Measurements from ENCODE around the gene LRRC39. TPM values are rescaled to one million over a fixed set of nuclear protein-coding genes. Genes with fewer than 3 reads are reported as not detected.
A peak's percentile ranks its signal among the peaks of the same experiment; 100 is the strongest.

LRRC39 gene
- total RNA-seq, 1 donor from 2014 or later, result 0.08 TPM

DNA sequence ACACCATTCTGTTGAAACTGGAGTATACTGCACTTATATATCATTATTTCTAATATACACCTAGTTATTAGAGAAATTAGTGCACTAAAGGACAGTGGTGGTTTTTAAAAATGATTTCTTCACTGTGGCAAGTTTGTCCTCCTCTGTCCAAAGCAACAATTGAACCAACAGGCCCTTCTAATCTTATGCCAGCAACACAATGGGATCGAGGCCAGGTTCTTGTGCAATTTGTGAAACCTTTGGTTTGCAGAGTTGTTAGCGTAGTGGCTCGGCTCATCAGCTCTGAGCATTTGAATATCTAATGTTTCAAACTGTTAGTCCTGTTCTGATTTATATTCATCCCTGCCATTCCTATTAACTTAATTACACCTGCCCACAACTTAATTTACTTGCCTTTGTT lies 9.9 kb upstream of the LRRC39 start:
- no peaks in the 10 kb centered on the region for H3K36me3 ChIP-seq (ENCODE audit: control insufficient read depth, insufficient read depth, low read length)
- TF ChIP-seq, protein P1, sequence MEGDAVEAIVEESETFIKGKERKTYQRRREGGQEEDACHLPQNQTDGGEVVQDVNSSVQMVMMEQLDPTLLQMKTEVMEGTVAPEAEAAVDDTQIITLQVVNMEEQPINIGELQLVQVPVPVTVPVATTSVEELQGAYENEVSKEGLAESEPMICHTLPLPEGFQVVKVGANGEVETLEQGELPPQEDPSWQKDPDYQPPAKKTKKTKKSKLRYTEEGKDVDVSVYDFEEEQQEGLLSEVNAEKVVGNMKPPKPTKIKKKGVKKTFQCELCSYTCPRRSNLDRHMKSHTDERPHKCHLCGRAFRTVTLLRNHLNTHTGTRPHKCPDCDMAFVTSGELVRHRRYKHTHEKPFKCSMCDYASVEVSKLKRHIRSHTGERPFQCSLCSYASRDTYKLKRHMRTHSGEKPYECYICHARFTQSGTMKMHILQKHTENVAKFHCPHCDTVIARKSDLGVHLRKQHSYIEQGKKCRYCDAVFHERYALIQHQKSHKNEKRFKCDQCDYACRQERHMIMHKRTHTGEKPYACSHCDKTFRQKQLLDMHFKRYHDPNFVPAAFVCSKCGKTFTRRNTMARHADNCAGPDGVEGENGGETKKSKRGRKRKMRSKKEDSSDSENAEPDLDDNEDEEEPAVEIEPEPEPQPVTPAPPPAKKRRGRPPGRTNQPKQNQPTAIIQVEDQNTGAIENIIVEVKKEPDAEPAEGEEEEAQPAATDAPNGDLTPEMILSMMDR (IDR thresholded peaks at IDR 0.05; ENCODE audit: insufficient read depth, low read length, poor library complexity, severe bottlenecking), result no peak
- no peak overlapping the region for H3K4me3 ChIP-seq (ENCODE audit: low read depth, low read length)
- DNase-seq (ENCODE audit: low read depth), result peak; percentile 7
- no peaks in the 10 kb centered on the region for H3K27me3 ChIP-seq (ENCODE audit: control insufficient read depth, insufficient read depth, low read length)

DNA sequence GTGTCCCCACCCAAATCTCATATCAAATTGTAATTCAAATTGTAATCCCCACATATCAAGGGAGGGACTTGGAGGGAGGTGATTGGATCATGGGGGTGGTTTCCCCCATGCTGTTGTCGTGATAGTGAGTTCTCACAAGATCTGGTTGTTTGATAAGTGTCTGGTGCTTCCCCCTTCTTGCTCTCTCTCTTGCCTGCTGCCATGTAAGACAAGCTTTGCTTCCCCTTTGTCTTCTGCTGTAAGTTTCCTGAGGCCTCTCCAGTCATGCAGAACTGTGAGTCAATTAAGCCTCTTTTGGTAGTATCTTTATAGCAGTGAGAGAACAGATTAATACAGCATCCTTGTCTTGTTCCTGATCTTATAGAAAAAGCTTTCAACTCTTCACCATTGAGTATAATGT lies 6.5 kb upstream of the LRRC39 start:
- H3K36me3 ChIP-seq (ENCODE audit: control insufficient read depth, insufficient read depth, low read length), result no peaks in the 10 kb centered on the region
- no peak overlapping the region for H3K4me3 ChIP-seq (ENCODE audit: low read depth, low read length)
- H3K27me3 ChIP-seq (ENCODE audit: control insufficient read depth, insufficient read depth, low read length), result no peaks in the 10 kb centered on the region
- peak; percentile 19 for DNase-seq (ENCODE audit: low read depth)
- TF ChIP-seq, protein P1 (IDR thresholded peaks at IDR 0.05; ENCODE audit: insufficient read depth, low read length, poor library complexity, severe bottlenecking), result no peak

DNA sequence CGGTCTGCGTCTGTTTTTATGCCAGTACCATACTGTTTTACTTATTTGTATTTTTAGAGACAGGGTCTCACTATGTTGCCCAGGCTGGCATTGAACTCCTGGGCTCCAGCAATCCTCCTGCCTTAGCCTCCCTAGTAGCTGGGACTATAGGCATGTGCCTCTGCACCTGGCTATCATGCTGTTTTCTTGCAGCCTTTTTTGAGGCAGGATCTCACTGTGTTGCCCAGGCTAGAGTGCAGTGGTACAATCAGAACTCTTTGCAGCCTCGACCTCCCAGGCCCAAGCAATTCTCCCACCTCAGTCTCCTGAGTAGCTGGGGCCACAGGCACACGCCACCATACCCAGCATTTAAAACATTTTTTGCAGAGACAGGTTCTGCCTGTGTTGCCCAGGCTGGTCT lies 5.3 kb upstream of the LRRC39 start:
- H3K27me3 ChIP-seq (ENCODE audit: control insufficient read depth, insufficient read depth, low read length), result no peaks in the 10 kb centered on the region
- TF ChIP-seq, protein P1 (IDR thresholded peaks at IDR 0.05; ENCODE audit: insufficient read depth, low read length, poor library complexity, severe bottlenecking), result no peak
- H3K36me3 ChIP-seq (ENCODE audit: control insufficient read depth, insufficient read depth, low read length), result no peaks in the 10 kb centered on the region
- DNase-seq (ENCODE audit: low read depth), result no peak
- H3K4me3 ChIP-seq (ENCODE audit: low read depth, low read length), result no peak overlapping the region

DNA sequence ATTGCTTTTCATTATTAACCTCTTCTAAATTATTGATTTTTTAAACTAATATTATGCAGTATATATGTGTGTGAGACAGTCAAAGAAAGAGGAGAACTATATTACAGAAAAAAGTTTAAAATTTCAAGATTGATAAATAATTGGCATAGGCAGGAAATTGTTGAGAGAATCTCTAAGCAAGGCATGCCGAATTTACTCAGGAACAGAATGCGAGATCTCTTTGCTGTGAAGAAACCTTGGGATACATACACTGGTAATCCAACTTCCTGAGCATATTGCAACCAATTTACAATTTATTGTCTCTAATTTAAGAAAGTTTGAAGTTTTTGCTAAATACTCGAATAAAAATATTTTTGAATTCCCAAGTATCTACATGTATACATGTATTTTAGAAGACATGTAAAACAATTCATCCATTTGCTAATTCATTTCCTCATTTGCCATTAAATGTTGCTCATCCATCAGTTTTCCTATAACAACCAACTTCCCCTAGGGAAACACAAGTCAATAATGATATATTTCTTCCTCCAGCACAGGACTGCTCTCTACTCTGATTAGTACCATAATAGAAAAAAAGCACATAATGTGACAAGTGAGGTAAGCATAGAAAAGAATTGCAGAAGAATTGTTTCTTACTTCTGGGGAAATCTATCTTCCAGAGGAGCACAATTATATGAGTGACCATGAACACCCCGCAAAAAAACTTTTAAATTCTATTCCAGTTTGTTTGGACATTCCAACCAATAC lies 588 bp downstream of the LRRC39 start:
- DNase-seq (ENCODE audit: low read depth), result no peak
- Histone ChIP-seq H3K4me3 (ENCODE audit: low read depth, low read length) (no peak overlapping the region), H3K27me3 (ENCODE audit: control insufficient read depth, insufficient read depth, low read length) (no peaks in the 10 kb centered on the region), H3K36me3 (ENCODE audit: control insufficient read depth, insufficient read depth, low read length) (no peaks in the 10 kb centered on the region)
- TF ChIP-seq, protein P1 (IDR thresholded peaks at IDR 0.05; ENCODE audit: insufficient read depth, low read length, poor library complexity, severe bottlenecking), result no peak

DNA sequence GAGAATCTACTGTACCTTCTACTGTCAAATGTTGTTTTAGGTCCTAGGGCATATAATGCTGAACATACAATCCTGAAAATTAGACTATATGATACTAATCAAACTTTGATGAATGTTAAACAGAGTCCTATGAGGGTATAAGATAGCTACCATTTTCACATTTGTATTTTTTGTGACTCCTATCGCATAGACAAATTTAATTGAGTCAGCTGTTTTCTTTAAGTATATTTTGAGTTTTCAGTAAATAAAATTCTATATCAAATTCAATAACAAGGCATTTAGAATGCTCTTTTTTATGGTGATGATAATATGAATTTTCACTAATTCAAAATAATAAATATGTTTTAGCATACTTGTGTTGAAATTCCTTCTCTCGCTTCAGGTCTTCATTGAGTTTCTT lies 10.0 kb downstream of the LRRC39 start:
- TF ChIP-seq, protein P1 (IDR thresholded peaks at IDR 0.05; ENCODE audit: insufficient read depth, low read length, poor library complexity, severe bottlenecking), result no peak
- H3K27me3 ChIP-seq (ENCODE audit: control insufficient read depth, insufficient read depth, low read length), result no peaks in the 10 kb centered on the region
- no peak overlapping the region for H3K4me3 ChIP-seq (ENCODE audit: low read depth, low read length)
- no peak for DNase-seq (ENCODE audit: low read depth)
- no peaks in the 10 kb centered on the region for H3K36me3 ChIP-seq (ENCODE audit: control insufficient read depth, insufficient read depth, low read length)

DNA sequence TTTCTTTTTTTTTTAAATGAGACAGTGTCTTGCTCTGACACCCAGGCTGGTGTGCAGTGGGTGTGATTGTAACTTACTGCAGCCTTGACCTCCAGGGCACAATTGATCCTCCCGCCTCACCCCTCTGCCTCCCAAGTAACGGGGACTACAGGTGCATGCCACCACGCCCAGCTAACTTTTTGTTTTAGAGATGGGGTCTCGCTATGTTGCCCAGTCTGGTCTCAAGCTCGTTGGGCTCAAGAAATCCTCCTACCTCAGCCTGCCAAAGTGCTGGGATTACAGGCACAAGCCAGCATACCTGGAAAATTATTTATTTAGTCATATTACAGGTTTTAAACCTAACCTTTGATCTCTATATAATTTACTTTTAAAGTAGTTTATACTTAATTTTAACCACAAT lies 13.4 kb downstream of the LRRC39 start:
- TF ChIP-seq, protein P1 (IDR thresholded peaks at IDR 0.05; ENCODE audit: insufficient read depth, low read length, poor library complexity, severe bottlenecking), result no peak
- H3K36me3 ChIP-seq (ENCODE audit: control insufficient read depth, insufficient read depth, low read length), result no peaks in the 10 kb centered on the region
- no peak for DNase-seq (ENCODE audit: low read depth)

More for the DNA sequence above, 13.4 kb downstream of the LRRC39 start:
- no peak overlapping the region for H3K4me3 ChIP-seq (ENCODE audit: low read depth, low read length)
- no peaks in the 10 kb centered on the region for H3K27me3 ChIP-seq (ENCODE audit: control insufficient read depth, insufficient read depth, low read length)

All from kidney epithelial cell (primary cell).